GM23248 (cell line): ENCODE data around the gene ARMCX4. TPM values are rescaled to one million over a fixed set of nuclear protein-coding genes. Genes with fewer than 3 reads are reported as not detected.

Experiments
- DNase-seq: peaks from one replicate; pipeline ENCODE4 v3.0.0-alpha.2; 2015
- H2AFZ ChIP-seq: fragments of 200-600 bp; sonication (generic); 2 replicates; pipeline ENCODE4 v1.6.1; 2016; ENCODE audit warnings: antibody characterized with exemption
- H3F3A ChIP-seq: fragments of 200-600 bp; sonication (generic); 2 replicates; pipeline ENCODE4 v1.6.1; 2016; ENCODE audit warnings: mild to moderate bottlenecking, antibody characterized with exemption, mixed run types; ENCODE audit not compliant: insufficient read depth
- H3K27ac ChIP-seq: fragments of 200-600 bp; sonication (generic); 2 replicates; pipeline ENCODE4 v1.5.1; 2016; ENCODE audit warnings: mild to moderate bottlenecking
- H3K27me3 ChIP-seq: fragments of 200-600 bp; sonication (generic); replicated peaks from 2 replicates; pipeline ENCODE4 v1.6.1; 2016; ENCODE audit warnings: mild to moderate bottlenecking; ENCODE audit not compliant: insufficient read depth
- H3K36me3 ChIP-seq: fragments of 200-600 bp; sonication (generic); 2 replicates; pipeline ENCODE4 v1.6.1; 2016; ENCODE audit warnings: low read depth, mild to moderate bottlenecking
- H3K4me1 ChIP-seq: fragments of 200-600 bp; sonication (generic); 2 replicates; pipeline ENCODE4 v1.6.1; 2016; ENCODE audit warnings: mild to moderate bottlenecking; ENCODE audit not compliant: insufficient read depth
- H3K4me2 ChIP-seq: fragments of 200-600 bp; sonication (generic); one replicate; pipeline ENCODE4 v1.6.1; 2016; ENCODE audit warnings: mild to moderate bottlenecking; ENCODE audit not compliant: unreplicated experiment
- H3K4me3 ChIP-seq: fragments of 200-600 bp; sonication (generic); 2 replicates; pipeline ENCODE4 v1.5.1; 2016; ENCODE audit warnings: mild to moderate bottlenecking
- H3K79me2 ChIP-seq: fragments of 200-600 bp; sonication (generic); 2 replicates; pipeline ENCODE4 v1.6.1; 2016; ENCODE audit warnings: mild to moderate bottlenecking; ENCODE audit not compliant: insufficient read depth
- H3K9ac ChIP-seq: fragments of 200-600 bp; sonication (generic); 2 replicates; pipeline ENCODE4 v1.6.1; 2016; ENCODE audit warnings: mild to moderate bottlenecking
- H3K9me2 ChIP-seq: fragments of 200-600 bp; sonication (generic); 2 replicates; pipeline ENCODE4 v1.6.1; 2016; ENCODE audit warnings: mixed run types, mild to moderate bottlenecking, moderate library complexity; ENCODE audit not compliant: insufficient read depth
- H3K9me3 ChIP-seq: fragments of 200-600 bp; sonication (generic); one replicate; pipeline ENCODE4 v1.6.1; 2017; ENCODE audit warnings: low read depth
- H4K20me1 ChIP-seq: fragments of 200-600 bp; sonication (generic); 2 replicates; pipeline ENCODE4 v1.6.0; 2016; ENCODE audit not compliant: insufficient read depth
- EZH2 ChIP-seq: fragments of 200-600 bp; sonication (generic); IDR thresholded peaks from 2 replicates; pipeline ENCODE4 v1.6.1; 2018; ENCODE audit warnings: antibody characterized with exemption, mild to moderate bottlenecking; ENCODE audit not compliant: insufficient read depth, poor library complexity, severe bottlenecking
- EZH2phosphoT487 ChIP-seq: fragments of 200-600 bp; sonication (generic); IDR thresholded peaks from 2 replicates; pipeline ENCODE4 v1.6.1; 2018; ENCODE audit warnings: antibody characterized with exemption, moderate library complexity, mild to moderate bottlenecking, low read depth; ENCODE audit not compliant: insufficient read depth
- WGBS, 2 experiments: methylation state at CpG; one replicate each; pipeline ENCODE4 v1.1.6; 2015 to 2017; ENCODE audit warnings: low lambda C conversion rate in 2 of 2, low coverage in 1 of 2; ENCODE audit errors: missing lambda C conversion rate in 2 of 2; 5-methylcytosine and 5-hydroxymethylcytosine counted together
- in situ Hi-C: fragments of 300-500 bp; cut with MboI; formaldehyde crosslinking; loops from 2 replicates; pipeline ENCODE4 v1.15.0; 2020
- polyA plus RNA-seq: library from polyadenylated mRNA; unstranded; fragments of >200 nt; fragmentation: Nextera tagmentation; extraction: Ambion mirVana; gene quantifications from 2 replicates; pipeline ENCODE4 v1.2.1, GENCODE V29; 2016
- total RNA-seq: library from RNA; depleted of rRNA; stranded (reverse); fragments of >200 nt; shearing (Covaris generic); gene quantifications from 2 replicates; pipeline ENCODE4 v1.2.3, GENCODE V29; 2014

ARMCX4 gene
- total and polyA plus RNA-seq, 2 experiments from 2014 or later = 2.3 to 3.7 TPM

DNA sequence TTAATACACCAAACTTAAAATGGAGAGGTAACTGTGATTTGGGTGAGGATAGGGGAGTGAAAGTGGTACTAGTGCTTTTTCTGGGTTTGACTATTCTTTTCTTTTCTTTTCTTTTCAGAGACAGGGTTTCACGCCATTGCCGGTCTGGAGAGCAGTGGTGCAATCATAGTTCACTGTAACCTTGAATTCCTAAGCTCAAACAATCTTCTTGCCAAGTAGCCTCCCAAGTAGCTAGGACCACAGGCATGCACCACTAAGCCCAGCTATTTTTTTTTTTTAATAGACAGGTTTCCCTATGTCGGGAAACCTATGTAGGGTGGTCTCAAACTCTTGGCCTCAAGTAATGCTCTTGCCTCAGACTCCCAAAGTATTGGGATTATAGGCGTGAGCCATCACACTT, 3.0 kb upstream of the ARMCX4 start:
- in situ Hi-C loops = no loop called here
- no peak overlapping the region for H3K27ac ChIP-seq
- H3K9me2 ChIP-seq = no peaks in the 10 kb centered on the region
- H3K9me3 ChIP-seq = no peaks in the 10 kb centered on the region
- no peak overlapping the region for H3K4me2 ChIP-seq
- H4K20me1 ChIP-seq = no peaks in the 10 kb centered on the region
- H3K4me3 ChIP-seq = no peak overlapping the region
- H3K27me3 ChIP-seq = no peaks in the 10 kb centered on the region
- H3F3A ChIP-seq = 0 out of 2 replicates have a peak, but pooled peaks cover 3% of the 10 kb centered on the region
- no peak overlapping the region for H3K9ac ChIP-seq
- no peaks in the 10 kb centered on the region for H3K79me2 ChIP-seq
- H3K4me1 ChIP-seq = 0 out of 2 replicates have a peak, but pooled peaks cover 8% of the 10 kb centered on the region
- peak; percentile 7 for DNase-seq
- TF ChIP-seq EZH2 = no peak
- TF ChIP-seq EZH2phosphoT487 = no peak
- WGBS, 2 experiments = 91 to 97% methylated on average over 4 of the region's 4 CpGs
- H3K36me3 ChIP-seq = no peaks in the 10 kb centered on the region
- no peak overlapping the region for H2AFZ ChIP-seq

DNA sequence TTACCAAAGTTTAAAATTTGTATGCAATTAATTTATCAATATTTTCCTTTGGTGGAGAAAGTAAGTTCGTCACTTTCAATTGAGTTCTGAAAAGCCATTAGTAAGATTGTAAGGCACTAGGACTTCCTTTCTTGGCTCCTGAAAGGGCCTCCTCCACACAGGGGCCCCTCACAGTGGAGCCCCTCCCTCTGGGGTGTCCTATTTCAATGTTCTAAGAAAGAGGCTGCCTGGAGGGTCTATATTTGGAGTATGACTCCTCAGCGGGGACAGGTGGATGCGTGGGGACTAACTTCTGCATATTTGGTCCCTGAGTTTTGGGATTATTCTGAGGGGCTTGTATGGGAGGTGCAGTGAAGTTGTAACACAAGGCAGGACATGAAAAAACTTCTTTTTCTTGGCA, 1.6 kb upstream of the ARMCX4 start:
- Histone ChIP-seq H3K79me2 (no peaks in the 10 kb centered on the region), H3K36me3 (no peaks in the 10 kb centered on the region), H3K27me3 (no peaks in the 10 kb centered on the region), H3K4me1 (no peaks in the 10 kb centered on the region), H3K27ac (no peak overlapping the region), H3K4me3 (no peak overlapping the region), H4K20me1 (no peaks in the 10 kb centered on the region), H3K9me2 (no peaks in the 10 kb centered on the region), H3K9ac (no peak overlapping the region), H3K9me3 (no peaks in the 10 kb centered on the region), H3K4me2 (no peak overlapping the region), H3F3A (no peaks in the 10 kb centered on the region), H2AFZ (no peak overlapping the region)
- TF ChIP-seq EZH2 (no peak), EZH2phosphoT487 (no peak)
- no peak for DNase-seq
- 78 to 85% methylated on average over 3 of the region's 3 CpGs for WGBS, 2 experiments
- in situ Hi-C loops = no loop called here

DNA sequence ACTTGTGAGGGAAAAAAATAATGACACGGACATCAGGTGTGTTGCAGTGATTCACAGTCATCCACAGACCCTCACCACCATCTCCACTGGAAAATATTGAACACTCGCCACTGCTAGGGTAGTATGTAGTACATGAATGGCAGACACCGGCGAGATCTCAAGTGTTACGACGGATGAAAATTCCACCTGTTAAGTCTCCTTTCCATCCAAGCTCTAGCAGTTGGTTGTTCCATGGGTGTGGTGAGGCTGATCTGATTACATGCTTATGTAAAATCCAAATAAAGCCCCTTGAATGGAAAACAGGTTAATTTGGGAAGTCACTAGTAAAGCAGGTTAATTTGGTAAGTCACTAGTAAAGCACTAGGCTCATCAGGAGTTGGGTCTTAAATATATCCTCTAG, 1.1 kb upstream of the ARMCX4 start:
- Histone ChIP-seq H3K9ac (no peak overlapping the region), H3K27me3 (no peaks in the 10 kb centered on the region), H3K27ac (no peak overlapping the region), H3K79me2 (no peaks in the 10 kb centered on the region), H3K9me3 (no peaks in the 10 kb centered on the region), H2AFZ (no peak overlapping the region), H3K4me2 (no peak overlapping the region), H3K4me3 (no peak overlapping the region), H3K4me1 (no peaks in the 10 kb centered on the region), H3F3A (no peaks in the 10 kb centered on the region), H3K36me3 (no peaks in the 10 kb centered on the region), H4K20me1 (no peaks in the 10 kb centered on the region), H3K9me2 (no peaks in the 10 kb centered on the region)
- DNase-seq = no peak
- in situ Hi-C loops = no loop called here
- TF ChIP-seq EZH2phosphoT487 = no peak
- no peak for TF ChIP-seq EZH2
- 96 to 97% methylated on average over 6 of the region's 6 CpGs for WGBS, 2 experiments

DNA sequence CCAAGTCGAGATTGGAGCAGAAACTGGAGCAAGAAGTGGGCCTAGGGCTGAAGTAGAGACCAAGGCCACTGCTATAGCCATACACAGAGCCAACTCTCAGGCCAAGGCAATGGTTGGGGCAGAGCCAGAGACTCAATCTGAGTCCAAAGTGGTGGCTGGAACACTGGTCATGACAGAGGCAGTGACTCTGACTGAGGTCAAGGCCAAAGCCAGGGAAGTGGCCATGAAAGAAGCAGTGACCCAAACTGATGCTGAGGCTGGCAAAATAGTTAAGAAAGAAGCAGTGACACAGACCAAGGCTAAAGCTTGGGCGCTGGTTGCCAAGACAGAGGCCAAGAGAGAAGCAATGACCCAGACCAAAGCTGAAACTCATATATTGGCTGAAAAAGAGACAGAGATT, 3.5 kb downstream of the ARMCX4 start:
- no peak overlapping the region for H3K9ac ChIP-seq
- no peak overlapping the region for H2AFZ ChIP-seq
- H3K27ac ChIP-seq = no peak overlapping the region
- in situ Hi-C loops = no loop called here
- whole genome bisulfite sequencing, 2 experiments = 94 to 100% methylated on average over 2 of the region's 2 CpGs
- TF ChIP-seq EZH2phosphoT487 = no peak
- TF ChIP-seq EZH2 = no peak
- no peaks in the 10 kb centered on the region for H4K20me1 ChIP-seq
- H3K4me2 ChIP-seq = no peak overlapping the region
- no peaks in the 10 kb centered on the region for H3K79me2 ChIP-seq
- no peak overlapping the region for H3K4me3 ChIP-seq
- H3K9me2 ChIP-seq = no peaks in the 10 kb centered on the region
- H3F3A ChIP-seq = no peaks in the 10 kb centered on the region
- no peak for DNase-seq
- H3K27me3 ChIP-seq = no peaks in the 10 kb centered on the region
- H3K36me3 ChIP-seq = no peaks in the 10 kb centered on the region
- no peaks in the 10 kb centered on the region for H3K9me3 ChIP-seq
- no peaks in the 10 kb centered on the region for H3K4me1 ChIP-seq

DNA sequence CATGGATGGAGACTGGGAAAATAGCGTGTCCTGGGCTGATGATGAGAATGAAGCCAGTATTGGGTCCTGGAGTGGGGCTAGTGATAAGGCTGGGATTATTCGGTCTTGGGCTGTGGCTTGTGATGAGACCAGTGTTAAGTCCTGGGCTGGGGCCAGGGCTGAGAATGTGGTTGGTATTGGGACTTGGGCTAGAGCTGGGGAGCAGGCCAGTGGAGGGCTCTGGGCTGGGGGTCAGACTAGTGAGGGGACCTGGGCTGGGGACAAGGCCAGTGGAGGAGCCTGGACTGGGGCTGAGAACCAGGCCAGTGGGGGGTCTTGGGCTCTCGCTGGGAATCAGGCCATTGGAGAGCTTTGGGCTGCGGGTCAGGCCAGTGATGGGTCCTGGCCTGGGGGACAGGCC, 6.7 kb downstream of the ARMCX4 start:
- TF ChIP-seq EZH2phosphoT487 = no peak
- TF ChIP-seq EZH2 = no peak
- Histone ChIP-seq H3K4me1 (no peaks in the 10 kb centered on the region), H3K36me3 (no peaks in the 10 kb centered on the region), H3K79me2 (no peaks in the 10 kb centered on the region), H2AFZ (no peak overlapping the region), H3K9ac (no peak overlapping the region), H3K9me3 (no peaks in the 10 kb centered on the region), H3K9me2 (no peaks in the 10 kb centered on the region), H3K4me2 (no peak overlapping the region), H3K27me3 (no peaks in the 10 kb centered on the region), H3K27ac (no peak overlapping the region), H3F3A (no peaks in the 10 kb centered on the region), H4K20me1 (no peaks in the 10 kb centered on the region), H3K4me3 (no peak overlapping the region)
- WGBS, 2 experiments = 96 to 100% methylated on average over 2 to 4 of the region's 4 CpGs
- no peak for DNase-seq
- in situ Hi-C loops = no loop called here
